ENCODE measurements around the gene ME3. TPM values are rescaled to one million over a fixed set of nuclear protein-coding genes. Genes with fewer than 3 reads are reported as not detected.

The ME3 gene
- total RNA-seq, 1 experiment from 2014 or later, result 2.9 TPM

- no peak for DNase-seq (ENCODE audit: low read depth in 1 of 2, low spot score in 2 of 2)
- H3K27ac ChIP-seq, result no peak overlapping the region
- H3K4me1 ChIP-seq (replicated peaks), result peaks cover 7% of the 10 kb centered on the region
- H3K4me3 ChIP-seq, result no peak overlapping the region
- H3K27me3 ChIP-seq (replicated peaks), result no peaks in the 10 kb centered on the region
- no peaks in the 10 kb centered on the region for H3K9me3 ChIP-seq (replicated peaks)
- H3K36me3 ChIP-seq, result no peaks in the 10 kb centered on the region
These were observed 56.9 kb downstream of the ME3 start for GRCh38 chr11:86615487-86615886.

DNA sequence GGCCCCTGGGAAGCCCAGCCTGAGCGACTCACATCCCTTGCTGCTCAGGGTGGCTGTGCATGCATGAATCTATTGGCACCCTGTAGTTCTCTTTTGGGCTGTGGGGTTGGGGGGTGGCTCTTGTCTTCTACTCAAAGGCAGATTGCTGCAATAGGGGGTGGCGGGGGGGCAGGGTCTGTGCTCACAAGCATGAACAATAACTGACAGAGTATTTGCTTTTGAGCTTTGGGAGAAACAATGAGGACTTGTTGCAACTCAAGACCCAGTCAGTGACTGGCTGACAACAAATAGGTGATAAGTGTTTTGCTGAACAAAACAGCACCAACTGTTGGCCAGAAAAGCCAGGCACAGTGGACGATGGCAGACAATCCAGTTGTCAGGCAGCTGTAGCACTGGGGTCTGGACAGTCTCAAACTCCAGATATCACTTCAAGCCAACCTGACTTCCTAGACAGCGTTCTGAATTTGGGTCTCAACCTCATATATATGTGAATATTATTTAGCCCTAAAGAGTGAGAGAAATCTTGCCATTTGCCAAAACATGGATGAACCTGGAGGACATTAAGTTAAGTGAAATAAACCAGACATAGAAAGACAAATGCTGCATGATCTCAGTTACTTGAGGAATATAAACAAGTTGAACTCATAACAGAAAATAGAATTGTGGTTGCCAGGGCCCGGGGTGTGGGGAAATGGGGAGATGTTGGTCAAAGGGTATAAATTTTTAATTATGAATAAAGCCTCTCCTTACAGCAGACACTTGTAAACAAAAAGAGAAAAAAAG is 61.7 kb downstream of the ME3 start:
- Histone ChIP-seq H3K9me3 (replicated peaks) (no peaks in the 10 kb centered on the region), H3K4me1 (replicated peaks) (peaks cover 17% of the 10 kb centered on the region), H3K36me3 (no peaks in the 10 kb centered on the region), H3K27me3 (replicated peaks) (no peaks in the 10 kb centered on the region), H3K4me3 (no peak overlapping the region), H3K27ac (no peak overlapping the region)
- DNase-seq (ENCODE audit: low read depth in 1 of 2, low spot score in 2 of 2), result no peak

DNA sequence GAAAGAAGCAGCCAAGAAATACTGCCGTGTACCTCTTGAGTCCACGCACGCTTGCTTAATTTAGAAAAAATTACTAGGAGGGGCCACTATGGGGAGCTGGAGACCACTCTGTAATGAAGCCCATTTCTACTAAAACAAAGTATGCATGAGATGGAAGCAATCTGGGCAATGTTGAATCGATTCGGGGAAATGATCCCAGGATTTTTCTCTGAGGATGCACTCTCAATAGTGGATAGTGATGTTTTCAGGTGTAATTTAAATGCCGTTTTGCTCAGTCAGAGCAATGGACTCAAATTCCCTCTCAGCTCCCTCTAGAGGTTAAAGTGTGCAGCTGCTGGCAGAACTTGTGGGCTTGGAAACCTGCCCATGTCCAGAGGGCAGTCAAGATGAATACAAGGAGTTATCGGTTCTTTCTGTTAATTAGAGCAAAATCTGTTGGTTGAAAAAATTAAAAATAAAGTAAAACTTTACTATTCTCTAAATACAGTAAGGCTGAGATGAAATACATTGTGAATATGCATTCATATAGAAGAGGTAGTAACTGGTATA is 64.1 kb downstream of the ME3 start:
- Histone ChIP-seq H3K4me3 (no peak overlapping the region), H3K9me3 (replicated peaks) (no peaks in the 10 kb centered on the region), H3K36me3 (no peaks in the 10 kb centered on the region), H3K27me3 (replicated peaks) (no peaks in the 10 kb centered on the region), H3K27ac (no peak overlapping the region), H3K4me1 (replicated peaks) (peaks cover 17% of the 10 kb centered on the region)
- peak in 1 of 2 experiments; percentile 64 for DNase-seq (ENCODE audit: low read depth in 1 of 2, low spot score in 2 of 2)

GRCh38 chr11:86606836-86607481 is 65.5 kb downstream of the ME3 start:
- no peaks in the 10 kb centered on the region for H3K36me3 ChIP-seq
- no peak overlapping the region for H3K4me3 ChIP-seq
- DNase-seq (ENCODE audit: low read depth in 1 of 2, low spot score in 2 of 2), result peak in 1 of 2 experiments; percentile 39
- no peaks in the 10 kb centered on the region for H3K9me3 ChIP-seq (replicated peaks)
- peaks cover 17% of the 10 kb centered on the region for H3K4me1 ChIP-seq (replicated peaks)
- H3K27me3 ChIP-seq (replicated peaks), result no peaks in the 10 kb centered on the region
- H3K27ac ChIP-seq, result peak overlapping the region; percentile 11; the same call in 1 of the 2 replicates

DNA sequence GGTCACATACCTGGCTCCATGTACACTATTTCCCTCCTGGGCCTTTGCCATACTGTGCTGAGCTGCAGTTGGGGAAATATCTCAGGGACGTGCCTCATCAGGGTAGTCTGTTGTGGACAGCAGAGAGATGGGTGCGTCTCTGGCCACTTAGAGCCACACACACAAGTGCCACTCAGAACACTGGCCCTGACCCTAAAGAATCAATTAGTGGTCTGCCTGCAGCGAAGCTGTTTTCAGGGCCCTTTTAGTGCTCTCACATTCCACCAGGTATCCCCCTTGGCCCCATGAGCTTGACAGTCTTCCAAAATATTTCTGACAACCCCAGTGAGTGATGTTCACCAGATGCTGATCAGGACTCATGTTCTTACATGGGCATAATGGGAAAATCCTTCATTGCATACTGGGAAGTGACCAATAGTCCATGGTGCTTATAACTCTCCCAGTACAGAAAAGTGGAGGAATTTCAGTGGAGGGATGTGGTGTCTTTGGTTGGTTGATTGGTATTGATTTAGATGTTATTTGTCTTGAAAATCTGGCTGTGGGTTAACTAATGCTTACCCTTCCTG is 66.1 kb downstream of the ME3 start:
- Histone ChIP-seq H3K36me3 (no peaks in the 10 kb centered on the region), H3K27ac (peak overlapping the region; percentile 11; the same call in 1 of the 2 replicates), H3K9me3 (replicated peaks) (no peaks in the 10 kb centered on the region), H3K4me3 (no peak overlapping the region), H3K4me1 (replicated peaks) (peaks cover 17% of the 10 kb centered on the region), H3K27me3 (replicated peaks) (no peaks in the 10 kb centered on the region)
- DNase-seq (ENCODE audit: low read depth in 1 of 2, low spot score in 2 of 2), result no peak

GRCh38 chr11:86596861-86597586 is 75.4 kb downstream of the ME3 start:
- no peak for DNase-seq (ENCODE audit: low read depth in 1 of 2, low spot score in 2 of 2)
- no peaks in the 10 kb centered on the region for H3K36me3 ChIP-seq
- H3K9me3 ChIP-seq (replicated peaks), result no peaks in the 10 kb centered on the region
- H3K27me3 ChIP-seq (replicated peaks), result no peaks in the 10 kb centered on the region
- peaks cover 14% of the 10 kb centered on the region for H3K4me1 ChIP-seq (replicated peaks)
- no peak overlapping the region for H3K27ac ChIP-seq
- no peak overlapping the region for H3K4me3 ChIP-seq

DNA sequence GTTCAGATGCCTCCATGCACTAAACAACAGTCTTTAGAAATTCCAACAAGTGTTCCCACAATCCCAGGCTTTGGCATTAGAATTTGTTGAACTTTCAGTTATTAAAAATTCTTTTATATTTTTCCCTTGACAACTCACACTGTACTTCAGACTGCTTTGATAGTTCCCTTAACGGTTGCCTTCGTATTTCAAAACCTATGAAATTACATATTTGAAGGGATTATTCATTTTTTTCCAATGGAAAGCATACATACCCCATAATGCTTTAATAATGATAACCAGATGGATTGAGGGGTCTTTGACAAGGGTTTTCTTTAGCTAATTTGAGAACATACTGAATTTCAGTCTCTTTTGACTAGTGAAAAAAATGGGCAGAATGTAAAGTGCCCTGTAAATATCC is 76.5 kb downstream of the ME3 start:
- DNase-seq (ENCODE audit: low read depth in 1 of 2, low spot score in 2 of 2), result no peak
- no peak overlapping the region for H3K4me3 ChIP-seq
- no peaks in the 10 kb centered on the region for H3K36me3 ChIP-seq
- H3K27ac ChIP-seq, result no peak overlapping the region
- no peaks in the 10 kb centered on the region for H3K27me3 ChIP-seq (replicated peaks)
- peaks cover 20% of the 10 kb centered on the region for H3K4me1 ChIP-seq (replicated peaks)
- no peaks in the 10 kb centered on the region for H3K9me3 ChIP-seq (replicated peaks)

DNA sequence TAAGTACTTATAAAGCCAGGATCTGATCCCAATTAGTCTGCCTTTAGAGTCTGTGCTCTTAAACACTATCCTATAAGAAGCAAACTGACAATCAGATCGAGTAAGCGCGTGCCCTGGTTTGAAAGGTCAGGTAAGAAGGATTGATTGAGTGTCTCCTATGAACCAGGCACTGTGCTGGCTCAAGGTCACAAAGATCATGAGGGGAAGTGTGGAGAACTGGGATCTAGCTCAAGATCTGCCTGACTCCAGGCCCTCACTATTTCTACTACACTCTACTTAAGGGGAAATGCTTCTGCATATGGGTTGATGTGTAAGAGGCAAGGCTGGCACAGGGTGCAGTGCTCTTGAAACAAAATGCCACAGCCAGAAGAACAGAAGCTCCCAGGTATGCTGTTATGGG is 77.0 kb downstream of the ME3 start:
- no peak overlapping the region for H3K27ac ChIP-seq
- no peak overlapping the region for H3K4me3 ChIP-seq
- no peaks in the 10 kb centered on the region for H3K9me3 ChIP-seq (replicated peaks)
- DNase-seq (ENCODE audit: low read depth in 1 of 2, low spot score in 2 of 2), result no peak
- H3K27me3 ChIP-seq (replicated peaks), result no peaks in the 10 kb centered on the region
- peaks cover 20% of the 10 kb centered on the region for H3K4me1 ChIP-seq (replicated peaks)
- H3K36me3 ChIP-seq, result no peaks in the 10 kb centered on the region

- Histone ChIP-seq H3K4me3 (no peak overlapping the region), H3K4me1 (replicated peaks) (peaks cover 20% of the 10 kb centered on the region), H3K27me3 (replicated peaks) (no peaks in the 10 kb centered on the region), H3K9me3 (replicated peaks) (no peaks in the 10 kb centered on the region), H3K27ac (no peak overlapping the region), H3K36me3 (no peaks in the 10 kb centered on the region)
- no peak for DNase-seq (ENCODE audit: low read depth in 1 of 2, low spot score in 2 of 2)
These were observed 77.7 kb downstream of the ME3 start for GRCh38 chr11:86594746-86595145.

DNA sequence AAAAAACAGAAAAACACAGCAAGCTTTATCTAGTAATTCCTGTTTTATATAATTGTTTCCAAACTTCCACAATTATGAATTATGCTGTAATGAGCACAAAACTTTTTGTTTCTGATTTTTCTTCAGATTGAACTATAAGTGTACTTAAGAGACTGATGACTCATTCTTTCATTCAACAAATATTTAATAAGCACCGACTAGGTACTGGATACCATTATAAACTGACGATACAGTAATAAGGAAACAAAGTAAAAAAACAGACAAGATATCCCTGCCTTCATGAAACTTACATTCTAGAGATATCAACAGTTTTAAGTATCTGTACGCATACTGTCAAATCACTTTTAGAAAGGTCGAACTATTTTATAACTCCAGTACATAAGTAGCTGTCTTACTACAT is 78.6 kb downstream of the ME3 start:
- peaks cover 22% of the 10 kb centered on the region for H3K4me1 ChIP-seq (replicated peaks)
- no peak for DNase-seq (ENCODE audit: low read depth in 1 of 2, low spot score in 2 of 2)
- H3K9me3 ChIP-seq (replicated peaks), result no peaks in the 10 kb centered on the region
- no peaks in the 10 kb centered on the region for H3K36me3 ChIP-seq
- no peak overlapping the region for H3K4me3 ChIP-seq
- H3K27ac ChIP-seq, result no peak overlapping the region
- H3K27me3 ChIP-seq (replicated peaks), result no peaks in the 10 kb centered on the region

DNA sequence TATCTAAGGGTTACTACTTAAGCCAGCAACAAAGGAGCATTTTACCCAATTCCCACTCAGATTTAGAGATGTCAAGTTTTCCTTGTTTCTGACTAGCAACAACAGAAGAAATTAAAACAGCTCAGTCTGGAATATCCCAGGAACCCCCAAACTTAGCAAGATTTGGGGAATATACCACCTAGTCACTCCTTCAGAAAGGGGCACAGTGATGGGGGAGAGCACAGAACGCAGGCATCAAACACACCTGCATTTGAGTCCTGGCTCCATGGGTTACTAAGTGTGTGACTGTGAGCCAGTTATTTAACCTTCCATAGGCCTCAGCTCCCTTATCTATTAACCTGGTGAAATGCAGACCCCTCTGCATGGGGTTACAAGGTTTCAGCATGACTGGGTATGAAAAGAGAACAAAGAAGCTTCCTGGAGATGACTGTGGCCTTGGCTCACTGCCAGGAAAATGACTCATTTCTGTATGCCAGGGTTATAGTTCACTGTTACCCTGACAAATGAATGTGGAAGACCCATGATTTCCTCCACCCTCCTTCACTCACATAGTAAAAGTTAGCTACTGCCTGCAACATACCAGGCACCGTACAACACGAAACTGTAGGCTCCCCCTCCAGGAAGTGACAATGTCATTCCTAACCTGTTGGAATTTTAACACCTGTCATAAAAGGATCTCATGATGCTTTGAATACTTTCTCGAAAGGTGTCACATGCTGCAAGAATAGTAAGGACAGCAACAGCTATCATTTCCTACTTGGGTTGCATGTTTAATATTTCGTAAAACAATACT is 79.6 kb downstream of the ME3 start:
- Histone ChIP-seq H3K27me3 (replicated peaks) (no peaks in the 10 kb centered on the region), H3K4me3 (no peak overlapping the region), H3K4me1 (replicated peaks) (peaks cover 24% of the 10 kb centered on the region), H3K9me3 (replicated peaks) (no peaks in the 10 kb centered on the region), H3K36me3 (no peaks in the 10 kb centered on the region), H3K27ac (peak overlapping the region; percentile 79)
- DNase-seq (ENCODE audit: low read depth in 1 of 2, low spot score in 2 of 2), result peak; percentile 65 to 82

DNA sequence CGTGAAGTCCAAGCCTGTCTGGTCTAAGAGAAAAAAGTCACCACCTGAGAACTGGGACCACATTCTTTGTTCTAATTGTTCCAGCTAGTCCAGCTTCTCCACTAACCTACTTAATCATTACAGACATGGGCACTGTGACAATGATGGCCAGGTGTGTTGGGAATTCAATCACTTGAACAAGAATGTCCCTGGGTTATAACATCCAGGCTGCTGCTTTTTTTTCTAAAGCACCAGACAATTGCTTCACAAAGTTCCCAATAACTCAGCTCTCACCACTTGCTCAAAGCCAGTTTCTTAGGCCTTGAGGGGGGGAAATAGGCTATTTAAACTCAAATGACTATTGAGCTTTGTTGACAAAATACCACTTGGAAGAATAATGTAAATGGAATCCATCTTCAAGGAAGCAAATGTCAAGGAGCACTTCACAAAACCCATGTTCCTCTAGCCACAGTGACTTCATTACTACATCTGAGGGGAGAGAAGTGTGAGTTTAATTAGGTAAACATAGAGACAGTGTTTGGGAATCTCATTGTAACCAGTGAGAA is 80.3 kb downstream of the ME3 start:
- Histone ChIP-seq H3K4me1 (replicated peaks) (peaks cover 24% of the 10 kb centered on the region), H3K9me3 (replicated peaks) (no peaks in the 10 kb centered on the region), H3K4me3 (no peak overlapping the region), H3K36me3 (no peaks in the 10 kb centered on the region), H3K27ac (peak overlapping the region; percentile 79), H3K27me3 (replicated peaks) (no peaks in the 10 kb centered on the region)
- DNase-seq (ENCODE audit: low read depth in 1 of 2, low spot score in 2 of 2), result peak in 1 of 2 experiments; percentile 24

- no peak for DNase-seq (ENCODE audit: low read depth in 1 of 2, low spot score in 2 of 2)
- Histone ChIP-seq H3K9me3 (replicated peaks) (no peaks in the 10 kb centered on the region), H3K36me3 (no peaks in the 10 kb centered on the region), H3K27me3 (replicated peaks) (no peaks in the 10 kb centered on the region), H3K4me1 (replicated peaks) (peaks cover 24% of the 10 kb centered on the region), H3K27ac (peak overlapping the region; percentile 79), H3K4me3 (no peak overlapping the region)
These were observed 80.8 kb downstream of the ME3 start for GRCh38 chr11:86591631-86592030.
